Gastrocnemius medialis (tissue), 4 donors: ENCODE measurements around the gene IL3RA.

Source experiments
- CTCF ChIP-seq, 5 experiments: fragments of 450-650 bp in 3 of 5; fragments of 200-600 bp in 2 of 5; sonication (generic) in 2 of 5; IDR thresholded peaks in 4 of 5; conservative IDR thresholded peaks in 1 of 5; 1 replicate in 4 of 5; 2 replicates in 1 of 5; pipeline ENCODE4 v1.5.1; 2016 to 2019; ENCODE audit warnings: antibody characterized with exemption in 5 of 5, mild to moderate bottlenecking in 3 of 5, moderate library complexity in 3 of 5
- POLR2A ChIP-seq, 2 donors: fragments of 450-650 bp; IDR thresholded peaks; one replicate each; pipeline ENCODE4 v1.6.1; 2017; ENCODE audit warnings: antibody characterized with exemption in 2 of 2, mild to moderate bottlenecking in 2 of 2, moderate library complexity in 2 of 2

- TF ChIP-seq CTCF (IDR thresholded peaks at IDR 0.05 in 4 of 5, conservative IDR thresholded peaks at IDR 0.05 in 1 of 5), result no peak
- no peak for TF ChIP-seq POLR2A (IDR thresholded peaks at IDR 0.05)
Observed at GRCh38 chrX:1316527-1316926, 20.1 kb upstream of the IL3RA start.
